Astrocyte of the spinal cord (primary cell): ENCODE results near the gene GRID1.

ENCODE experiments used
- DNase-seq: peaks from one replicate; pipeline ENCODE4 v3.0.0; 2011; ENCODE audit warnings: low read depth, low spot score
- H3K4me3 ChIP-seq: 2 replicates; pipeline ENCODE4 v1.5.1; 2011; ENCODE audit warnings: low read depth, mild to moderate bottlenecking, low read length, moderate library complexity
- in situ Hi-C: cut with HindIII; loops from 2 replicates; pipeline ENCODE4 v1.10.0; 2017; ENCODE audit warnings: low sequenced_read_pairs
- TF ChIP-seq, protein P1 (sequence below): IDR thresholded peaks from 2 replicates; pipeline ENCODE4 v1.5.1; 2012; ENCODE audit warnings: low read depth, mild to moderate bottlenecking, low read length, inconsistent platforms

The GRID1 gene

DNA sequence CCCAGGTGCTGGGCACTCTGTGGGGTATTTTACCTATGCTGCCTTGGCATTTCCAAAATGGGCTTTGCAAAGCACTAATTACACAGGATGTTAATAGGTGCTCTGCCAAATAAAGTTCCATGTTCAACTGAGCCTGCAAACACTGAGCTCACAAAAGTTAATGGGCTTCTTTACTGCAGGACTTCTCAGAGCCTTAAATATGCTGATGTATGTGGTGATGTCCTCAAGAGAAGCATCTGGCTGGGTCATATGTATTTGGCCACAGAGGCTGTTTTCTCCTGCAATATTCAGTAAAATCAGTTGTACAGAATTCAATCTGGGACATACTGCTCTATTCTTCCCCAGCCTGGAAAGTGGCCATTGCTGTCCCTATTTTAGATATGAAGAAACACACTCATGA is 31.3 kb downstream of the GRID1 start:
- DNase-seq, result no peak
- TF ChIP-seq, protein P1, sequence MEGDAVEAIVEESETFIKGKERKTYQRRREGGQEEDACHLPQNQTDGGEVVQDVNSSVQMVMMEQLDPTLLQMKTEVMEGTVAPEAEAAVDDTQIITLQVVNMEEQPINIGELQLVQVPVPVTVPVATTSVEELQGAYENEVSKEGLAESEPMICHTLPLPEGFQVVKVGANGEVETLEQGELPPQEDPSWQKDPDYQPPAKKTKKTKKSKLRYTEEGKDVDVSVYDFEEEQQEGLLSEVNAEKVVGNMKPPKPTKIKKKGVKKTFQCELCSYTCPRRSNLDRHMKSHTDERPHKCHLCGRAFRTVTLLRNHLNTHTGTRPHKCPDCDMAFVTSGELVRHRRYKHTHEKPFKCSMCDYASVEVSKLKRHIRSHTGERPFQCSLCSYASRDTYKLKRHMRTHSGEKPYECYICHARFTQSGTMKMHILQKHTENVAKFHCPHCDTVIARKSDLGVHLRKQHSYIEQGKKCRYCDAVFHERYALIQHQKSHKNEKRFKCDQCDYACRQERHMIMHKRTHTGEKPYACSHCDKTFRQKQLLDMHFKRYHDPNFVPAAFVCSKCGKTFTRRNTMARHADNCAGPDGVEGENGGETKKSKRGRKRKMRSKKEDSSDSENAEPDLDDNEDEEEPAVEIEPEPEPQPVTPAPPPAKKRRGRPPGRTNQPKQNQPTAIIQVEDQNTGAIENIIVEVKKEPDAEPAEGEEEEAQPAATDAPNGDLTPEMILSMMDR, result no peak
- in situ Hi-C loops, result no loop called here
- no peak overlapping the region for H3K4me3 ChIP-seq

DNA sequence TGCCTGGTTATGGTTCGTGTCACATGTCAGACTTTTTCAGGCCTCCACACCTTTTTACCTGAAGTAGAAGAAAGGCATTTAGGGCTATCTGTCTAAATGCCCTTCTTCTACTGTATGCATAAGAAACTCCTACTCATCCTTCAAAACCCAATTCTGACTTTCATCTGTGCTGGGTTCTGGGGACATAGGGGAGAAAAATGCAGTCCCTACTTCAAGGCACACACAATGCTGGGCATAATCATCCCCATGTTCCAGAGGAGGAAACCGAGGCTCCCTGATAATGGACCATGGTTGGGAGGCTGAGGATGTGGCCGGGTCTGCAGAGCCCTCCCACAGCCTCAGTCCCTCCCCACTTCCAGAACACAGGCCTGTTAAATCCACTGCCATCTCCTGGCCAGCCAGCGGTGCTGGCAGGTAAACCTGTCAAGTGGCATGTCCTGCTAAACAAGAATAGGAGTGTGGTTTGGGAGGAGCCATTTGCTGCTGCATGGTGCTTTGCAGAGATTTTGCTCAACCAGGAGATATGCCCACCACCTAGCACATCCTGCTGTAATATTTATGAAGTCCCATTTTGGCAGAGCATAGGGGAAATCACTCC is 32.0 kb downstream of the GRID1 start:
- no peak for DNase-seq
- no peak overlapping the region for H3K4me3 ChIP-seq
- in situ Hi-C loops, result no loop called here
- TF ChIP-seq, protein P1, result no peak

DNA sequence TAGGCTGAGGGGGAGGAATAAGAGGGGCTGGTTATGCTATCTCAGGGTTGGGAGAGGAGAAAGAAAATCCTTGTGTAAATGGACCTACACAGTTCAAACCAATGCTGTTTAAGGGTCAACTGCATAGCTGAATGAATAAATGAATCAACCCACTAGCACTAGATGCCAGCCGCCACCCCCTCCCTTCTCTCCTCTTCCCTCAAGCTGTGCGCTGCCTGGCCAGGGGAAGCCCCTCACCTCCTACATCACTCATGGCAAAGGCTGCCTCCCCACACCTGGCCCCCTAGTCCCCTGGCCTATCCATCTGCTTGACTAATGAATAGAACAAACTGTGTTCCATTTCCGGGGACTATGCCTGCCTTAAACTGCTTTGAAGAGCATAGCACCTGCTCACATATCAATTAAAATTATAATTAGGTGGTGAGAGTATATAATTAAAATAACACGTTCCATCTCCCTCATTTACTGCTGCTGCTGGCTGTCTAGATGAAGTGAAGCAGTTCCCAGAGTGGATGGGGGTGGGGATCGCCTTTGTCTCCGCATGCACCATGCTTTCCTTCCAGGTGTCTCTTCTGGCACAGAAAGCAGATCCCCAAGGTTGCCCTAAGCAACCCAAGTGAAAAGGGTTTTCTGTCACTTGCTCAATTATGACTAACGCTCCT is 32.6 kb downstream of the GRID1 start:
- H3K4me3 ChIP-seq, result no peak overlapping the region
- DNase-seq, result no peak
- TF ChIP-seq, protein P1, result no peak
- in situ Hi-C loops, result no loop called here

DNA sequence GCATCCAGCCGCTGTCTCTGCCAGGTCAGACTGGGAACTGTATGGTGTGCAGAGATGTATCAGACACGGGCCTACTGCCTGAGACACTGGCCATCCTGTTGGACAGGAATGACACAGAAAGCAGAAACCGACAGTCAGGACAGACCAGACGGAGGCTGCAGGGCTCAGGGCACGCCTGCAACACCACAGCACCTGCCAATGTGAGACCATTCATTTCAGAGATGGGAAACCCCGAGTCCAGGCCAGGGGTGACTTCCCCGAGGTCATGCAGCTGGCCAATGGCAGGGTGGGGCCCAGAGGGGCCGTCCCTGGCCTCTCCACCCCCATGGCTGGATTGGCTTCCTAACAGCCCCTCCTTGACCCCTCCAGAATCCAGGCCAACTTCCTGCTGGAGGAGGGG is 34.7 kb downstream of the GRID1 start:
- TF ChIP-seq, protein P1, result no peak
- no peak overlapping the region for H3K4me3 ChIP-seq
- in situ Hi-C loops, result no loop called here
- no peak for DNase-seq

DNA sequence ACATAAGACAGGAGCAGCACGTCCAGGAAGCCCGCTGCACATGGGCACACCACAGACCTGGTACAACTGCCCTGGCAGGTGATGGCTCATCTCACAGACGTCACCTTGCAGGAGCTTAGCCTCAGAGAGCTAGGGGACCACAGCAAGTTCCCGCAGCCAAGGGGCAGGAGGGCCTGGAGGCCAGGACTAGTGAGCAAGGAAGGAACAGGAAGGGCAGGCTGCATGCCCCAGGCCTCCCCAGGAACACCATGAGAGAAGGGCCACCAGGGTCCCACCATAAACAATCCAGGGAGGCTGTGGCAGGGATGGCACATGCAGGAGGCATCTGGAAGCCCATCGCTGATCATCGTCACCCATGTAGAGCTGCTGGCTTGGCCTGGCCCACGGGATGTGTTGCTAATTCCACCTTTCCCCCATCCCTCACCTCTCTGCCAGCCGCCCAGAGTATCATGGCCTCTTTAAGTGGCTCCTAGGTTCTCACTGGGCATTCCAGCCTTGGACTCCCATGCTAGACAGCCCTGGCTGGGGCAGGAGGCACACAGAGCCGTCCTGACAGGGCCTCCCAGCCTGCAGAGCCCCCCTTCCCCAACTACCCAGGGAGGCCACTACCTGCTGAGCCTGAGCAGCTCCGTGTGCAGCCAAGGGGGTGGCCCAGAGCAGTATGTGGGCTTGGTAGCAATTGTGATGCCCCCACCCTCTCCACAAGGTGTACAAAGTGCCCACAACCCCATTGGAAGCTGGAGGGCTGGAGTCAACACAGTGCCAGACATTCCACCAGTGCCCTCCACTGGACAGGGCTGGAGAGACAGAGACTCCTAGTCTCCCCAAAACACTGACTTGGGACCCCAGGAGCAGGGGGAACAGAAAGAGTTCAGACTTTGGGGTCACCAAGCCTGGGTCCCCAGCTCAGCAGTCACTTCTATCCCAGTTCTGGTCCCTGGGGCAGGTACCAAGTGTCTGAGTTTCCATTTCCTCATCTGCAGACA is 35.5 kb downstream of the GRID1 start:
- in situ Hi-C loops, result no loop called here
- no peak overlapping the region for H3K4me3 ChIP-seq
- TF ChIP-seq, protein P1, result no peak
- DNase-seq, result no peak

DNA sequence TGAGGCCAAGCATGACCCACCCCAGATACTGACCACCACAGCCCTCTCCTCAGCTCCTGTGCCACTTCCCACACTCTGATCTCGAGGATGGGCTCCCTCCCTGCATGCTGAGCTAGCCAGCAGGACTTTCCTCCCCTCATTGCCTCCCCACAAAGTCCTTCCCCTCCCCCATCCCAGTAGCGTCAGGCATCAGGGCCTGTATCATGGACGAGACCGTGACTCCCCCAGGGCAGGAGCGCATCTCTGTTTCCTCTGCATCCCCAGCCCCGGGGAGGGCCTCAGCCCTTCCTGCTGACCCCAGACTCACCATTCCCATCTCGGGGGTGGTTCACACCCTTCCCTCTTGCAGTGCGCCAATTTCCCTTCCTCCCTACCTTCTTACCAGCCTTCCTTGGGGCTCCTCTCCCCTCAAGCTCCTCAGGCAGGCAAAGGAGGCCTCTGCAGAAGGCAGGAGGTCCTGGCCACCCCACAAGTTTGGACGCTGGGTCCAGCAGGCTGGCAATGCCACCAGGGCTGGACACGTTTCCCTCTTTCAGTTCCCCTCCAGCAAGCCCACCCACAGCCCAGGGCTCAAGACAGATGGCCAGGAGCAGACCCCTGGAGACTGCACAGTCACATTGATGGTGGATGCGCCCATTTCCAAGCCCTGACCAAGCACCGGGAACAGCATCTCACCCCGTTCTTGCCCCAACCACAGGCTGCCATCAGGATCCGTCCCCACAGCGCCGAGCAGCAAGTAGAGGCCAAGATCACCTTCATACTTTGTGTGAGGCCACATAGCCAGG is 36.5 kb downstream of the GRID1 start:
- in situ Hi-C loops, result no loop called here
- DNase-seq, result no peak
- TF ChIP-seq, protein P1, result no peak
- no peak overlapping the region for H3K4me3 ChIP-seq
